ENCODE results near the gene AGO4.
A peak's percentile ranks its signal among the peaks of the same experiment; 100 is the strongest.
"Not testable (repeated sequence)": the region's sequence is repeated elsewhere in the genome, so short reads cannot be mapped to it uniquely, and the experiment has no call there.

AGO4 gene

DNA sequence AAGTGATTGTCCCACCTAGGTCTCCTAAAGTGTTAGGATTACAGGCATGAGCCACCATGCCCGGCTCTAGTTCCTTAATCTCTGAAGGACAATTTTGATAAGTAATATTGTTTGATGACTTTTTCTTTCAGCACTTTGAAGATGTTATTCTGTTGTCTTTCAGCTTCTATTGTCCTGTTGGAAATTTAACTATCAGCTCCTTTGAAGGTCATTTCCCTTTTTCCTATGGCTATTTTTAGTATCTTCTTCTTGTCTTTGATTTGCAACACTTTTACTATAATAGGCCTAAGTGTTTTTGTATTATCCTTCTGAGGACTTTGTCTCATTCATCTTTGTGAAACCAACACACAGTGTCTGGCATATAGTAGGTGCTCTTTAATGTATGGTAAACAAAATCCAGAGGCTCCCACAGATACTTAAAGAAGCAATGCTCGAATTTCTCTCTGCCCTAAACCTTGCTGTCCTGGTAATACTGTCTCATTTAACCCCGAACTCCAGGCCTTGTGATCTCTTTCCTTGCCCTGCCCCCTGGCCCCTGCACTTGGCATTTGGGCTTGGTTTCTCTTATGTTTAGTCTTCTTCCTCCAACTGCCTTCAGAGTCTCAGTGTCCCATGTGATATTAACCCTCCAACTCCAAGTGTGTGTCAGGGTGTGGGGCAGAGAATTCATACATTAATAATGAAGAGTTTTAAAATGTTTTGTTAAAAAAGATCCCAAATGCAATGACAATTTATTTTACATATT lies 56.2 kb downstream of the AGO4 start:
- DNase-seq (ENCODE audit: low spot score): no peak

DNA sequence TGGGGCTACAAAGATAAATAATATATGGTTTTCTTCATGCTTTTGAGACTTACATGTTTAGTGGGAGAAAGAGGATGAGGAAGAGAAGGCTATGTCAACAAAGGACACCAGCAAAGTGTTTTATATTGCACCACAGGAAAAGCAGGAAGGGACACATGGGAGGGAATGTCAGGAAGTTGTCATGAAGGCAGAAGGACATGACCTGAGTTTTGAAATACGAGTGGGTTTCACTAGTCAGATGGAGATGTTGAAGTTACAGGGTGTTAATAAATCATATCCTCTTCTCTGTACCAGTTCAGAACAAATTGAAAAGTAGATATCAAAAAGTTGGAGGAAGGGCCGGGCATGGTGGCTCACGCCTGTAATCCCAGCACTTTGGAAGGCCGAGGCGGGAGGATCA lies 57.0 kb downstream of the AGO4 start:
- DNase-seq (ENCODE audit: low spot score): no peak

DNA sequence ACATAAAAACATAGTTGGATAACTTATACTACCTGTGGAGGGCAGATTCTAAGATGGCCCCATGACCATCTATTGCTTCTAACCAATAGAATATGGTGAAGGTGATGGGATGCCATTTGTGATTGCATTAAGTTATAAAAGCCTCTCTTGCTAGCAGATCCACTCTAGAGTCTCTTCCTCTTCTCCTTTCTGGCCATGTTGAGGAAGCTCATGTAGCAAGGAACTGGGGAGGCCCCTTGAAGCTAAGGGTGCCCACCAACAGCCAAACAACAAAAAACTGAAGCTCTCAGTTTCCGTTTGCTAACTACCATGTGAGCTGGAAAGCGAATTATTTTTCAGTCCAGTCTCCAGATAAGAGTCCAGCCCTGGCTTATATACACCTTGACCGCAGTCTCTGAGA lies 59.2 kb downstream of the AGO4 start:
- no peak for DNase-seq (ENCODE audit: low spot score)

DNA sequence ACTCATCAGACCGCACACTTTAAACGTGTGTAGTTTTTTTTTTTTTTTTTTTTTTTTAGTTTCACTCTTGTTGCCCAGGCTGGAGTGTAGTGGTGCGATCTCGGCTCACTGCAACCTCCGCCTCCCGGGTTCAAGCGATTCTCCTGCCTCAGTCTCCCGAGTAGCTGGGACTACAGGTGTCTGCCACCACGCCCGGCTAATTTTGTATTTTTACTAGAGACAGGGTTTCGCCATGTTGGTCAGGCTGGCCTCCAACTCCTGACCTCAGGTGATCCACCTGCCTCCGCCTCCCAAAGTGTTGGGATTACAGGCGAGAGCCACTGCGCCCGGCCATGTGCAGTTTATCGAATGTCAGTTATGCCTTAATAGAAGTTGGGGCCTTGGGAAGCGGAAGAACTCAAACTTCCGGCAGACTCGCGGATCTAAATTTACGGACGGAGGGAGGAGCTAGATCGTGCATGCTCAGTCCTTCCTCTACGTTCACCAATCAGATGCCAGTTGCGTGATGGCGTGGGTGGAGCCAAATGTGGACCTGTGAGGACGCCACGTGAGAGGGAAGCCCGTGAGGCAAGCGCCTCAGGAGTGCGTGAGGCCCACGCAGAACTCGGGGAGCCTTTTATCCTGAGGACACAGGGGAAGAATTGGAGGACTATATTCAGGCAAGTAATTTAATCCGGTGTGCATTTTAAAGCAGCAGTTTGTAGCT lies 61.6 kb downstream of the AGO4 start:
- DNase-seq (ENCODE audit: low spot score): peak; percentile 57

DNA sequence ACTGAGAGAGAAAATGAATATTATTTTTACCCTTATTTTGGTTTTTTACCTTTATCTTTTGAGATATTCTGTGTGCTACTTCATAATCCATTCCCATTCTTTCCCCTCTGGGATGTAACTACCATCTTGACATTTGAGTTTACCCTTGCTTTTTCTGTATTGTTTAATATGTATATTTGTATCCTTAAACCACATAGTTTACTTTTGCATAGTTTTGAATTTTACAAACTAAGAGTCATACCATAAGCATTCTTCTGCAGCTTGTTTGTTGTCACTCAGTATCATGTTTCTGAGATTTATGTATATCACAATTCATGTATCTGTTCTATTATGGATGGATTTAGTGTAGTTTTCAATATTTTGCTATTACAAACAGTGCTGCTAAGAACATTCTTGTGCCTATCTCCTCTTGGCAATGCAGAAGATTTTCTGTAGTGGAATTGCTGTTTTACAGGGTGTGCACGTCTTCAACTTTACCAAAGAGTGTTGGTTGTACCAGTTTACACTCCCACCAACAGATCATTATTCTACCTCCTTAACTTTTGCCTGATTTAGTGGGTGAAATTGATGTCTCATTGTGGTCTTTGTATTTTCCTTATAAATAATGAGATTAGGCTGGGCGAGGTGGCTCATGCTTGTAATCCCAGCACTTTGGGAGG lies 63.0 kb downstream of the AGO4 start:
- DNase-seq (ENCODE audit: low spot score): no peak

DNA sequence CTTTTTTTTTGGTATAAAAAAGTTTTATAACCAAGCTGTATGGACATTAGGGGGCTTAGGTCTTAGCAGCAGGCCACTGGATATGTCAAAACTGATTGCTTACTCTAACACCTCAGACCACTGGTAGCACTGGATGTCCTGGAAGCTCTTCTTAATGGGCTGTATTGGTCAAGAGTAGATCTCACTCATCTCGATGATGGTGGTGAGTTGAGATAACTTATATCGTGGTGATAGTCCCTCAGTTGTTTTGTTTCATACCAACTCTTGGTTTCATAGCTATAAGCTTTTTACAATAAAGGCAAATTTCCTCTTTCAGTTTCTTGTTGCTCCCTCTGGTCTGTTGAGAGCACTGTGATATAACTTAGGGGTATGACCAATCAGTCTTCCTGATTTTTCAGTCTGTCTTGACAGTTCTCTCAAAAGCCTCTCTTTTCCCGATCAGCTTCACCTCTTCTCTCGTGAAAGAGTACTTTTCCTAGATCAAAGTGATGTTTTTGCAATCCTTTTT lies 65.5 kb downstream of the AGO4 start:
- no peak for DNase-seq (ENCODE audit: low spot score)

DNA sequence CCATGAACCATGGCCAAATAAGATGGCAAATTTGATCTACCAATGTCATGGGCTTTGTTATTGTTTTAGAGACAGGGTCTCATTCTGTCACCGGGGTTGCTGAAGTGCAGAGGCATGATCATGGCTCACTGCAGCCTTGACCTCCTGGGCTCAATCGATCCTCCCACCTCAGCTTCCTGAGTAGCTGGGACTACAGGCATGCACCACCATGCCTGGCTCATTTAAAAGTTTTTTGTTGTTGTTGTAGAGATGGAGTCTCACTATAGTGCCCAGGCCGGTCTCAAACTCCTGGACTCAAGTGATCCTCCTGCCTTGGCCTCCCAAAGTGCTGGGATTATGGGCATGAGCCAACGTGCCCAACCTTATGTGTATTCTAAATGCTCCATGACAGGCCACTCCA lies 66.3 kb downstream of the AGO4 start:
- not testable (repeated sequence) for DNase-seq (ENCODE audit: low spot score)

DNA sequence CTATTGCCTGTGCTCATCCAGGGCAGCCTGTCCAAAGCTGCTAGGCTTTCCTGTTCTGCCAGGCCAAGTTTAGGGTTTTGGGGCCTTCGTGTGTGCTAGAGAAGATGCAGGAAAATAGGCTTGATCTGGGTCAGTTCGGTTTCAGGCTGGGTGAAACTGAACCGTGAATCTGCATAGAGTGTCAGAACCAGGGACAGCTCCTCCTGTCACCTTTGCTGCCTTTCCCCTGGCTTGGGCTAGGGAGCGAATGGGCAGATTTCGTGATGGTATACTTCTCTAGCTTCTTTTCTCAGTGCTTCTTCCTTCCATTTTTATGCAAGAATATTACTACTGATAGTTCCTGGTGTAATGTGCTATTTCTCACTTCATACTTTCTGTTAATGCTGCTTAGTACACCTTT lies 69.2 kb downstream of the AGO4 start:
- DNase-seq (ENCODE audit: low spot score): peak; percentile 74

DNA sequence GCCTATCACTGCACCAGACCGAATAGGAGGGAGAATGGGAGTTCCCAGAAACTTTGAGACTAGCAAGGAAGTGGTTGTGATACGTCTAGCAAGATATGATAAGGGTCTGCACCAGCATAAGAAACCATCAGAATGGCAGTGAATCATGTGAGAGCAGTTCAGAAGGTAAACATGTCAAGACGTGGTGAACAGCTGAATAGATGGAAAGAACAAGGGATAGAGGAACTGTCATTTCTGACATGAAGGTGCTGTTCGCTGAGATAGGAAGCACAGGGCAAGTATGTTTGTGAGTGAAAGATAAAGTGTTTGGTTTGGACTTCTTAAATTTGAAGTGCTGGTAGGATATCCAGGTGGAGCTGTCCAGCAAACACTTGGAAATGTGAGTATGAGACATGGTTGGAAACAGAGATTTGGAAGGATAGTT lies 74.0 kb downstream of the AGO4 start:
- no peak for DNase-seq (ENCODE audit: low spot score)

DNA sequence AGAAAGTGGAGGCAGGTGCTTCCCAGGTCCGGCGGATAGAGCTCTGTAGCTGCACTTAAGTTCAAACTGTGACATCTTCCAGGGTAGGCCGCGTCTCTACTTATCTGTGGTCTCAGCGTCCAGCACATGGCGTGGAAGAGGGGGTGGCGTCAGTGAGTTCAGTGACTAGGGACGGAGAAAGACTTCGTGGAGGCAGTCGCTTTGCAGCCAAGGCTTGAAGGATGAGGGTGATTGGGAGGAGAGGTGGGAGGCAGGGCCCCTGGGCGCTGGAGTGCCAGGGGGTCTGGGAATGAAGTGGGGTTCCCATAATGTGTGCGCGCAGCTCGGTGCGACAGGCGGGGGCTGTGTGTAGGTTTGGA lies 74.7 kb downstream of the AGO4 start:
- no peak for DNase-seq (ENCODE audit: low spot score)

DNA sequence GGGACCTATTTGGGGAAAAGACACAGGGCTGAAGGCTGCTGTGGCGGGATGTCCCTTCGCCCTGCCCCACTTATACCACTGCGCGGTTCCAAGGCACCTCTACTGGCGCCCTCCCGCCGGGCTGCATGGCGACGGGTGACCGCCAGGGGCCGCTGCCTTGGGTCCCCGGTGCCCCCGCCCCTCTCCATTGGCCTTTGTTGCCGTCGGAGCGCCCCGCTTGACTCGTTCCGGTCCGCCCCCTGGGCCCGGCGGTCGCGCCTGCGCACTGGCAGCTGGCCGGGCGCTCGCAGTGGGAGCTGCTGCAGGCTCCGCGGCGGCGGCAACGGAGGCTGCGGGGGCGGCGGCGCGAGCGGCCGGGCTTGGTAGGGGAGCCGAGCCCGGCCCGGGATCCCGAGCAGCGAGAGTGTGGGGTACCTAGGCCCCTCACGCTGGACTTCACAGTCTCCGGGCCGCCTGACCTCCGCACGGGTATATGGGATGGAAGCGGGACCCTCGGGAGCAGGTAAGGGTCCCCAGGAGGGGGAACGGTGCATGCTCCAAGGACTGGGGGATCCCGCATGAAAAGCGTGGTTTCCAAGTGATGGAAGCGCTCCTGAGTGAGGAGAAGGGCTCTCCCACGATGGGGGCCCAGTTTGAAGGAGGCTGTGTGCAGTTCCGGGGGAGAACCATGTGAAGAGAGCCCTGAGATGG lies 75.3 kb downstream of the AGO4 start, which contains the start of gene AGO1:
TSS of gene AGO1 (plus strand) at position 265 of the 690 bp plus-strand sequence. CDS start at position 478, 213 bp downstream.
- DNase-seq (ENCODE audit: low spot score): peak; percentile 100

DNA sequence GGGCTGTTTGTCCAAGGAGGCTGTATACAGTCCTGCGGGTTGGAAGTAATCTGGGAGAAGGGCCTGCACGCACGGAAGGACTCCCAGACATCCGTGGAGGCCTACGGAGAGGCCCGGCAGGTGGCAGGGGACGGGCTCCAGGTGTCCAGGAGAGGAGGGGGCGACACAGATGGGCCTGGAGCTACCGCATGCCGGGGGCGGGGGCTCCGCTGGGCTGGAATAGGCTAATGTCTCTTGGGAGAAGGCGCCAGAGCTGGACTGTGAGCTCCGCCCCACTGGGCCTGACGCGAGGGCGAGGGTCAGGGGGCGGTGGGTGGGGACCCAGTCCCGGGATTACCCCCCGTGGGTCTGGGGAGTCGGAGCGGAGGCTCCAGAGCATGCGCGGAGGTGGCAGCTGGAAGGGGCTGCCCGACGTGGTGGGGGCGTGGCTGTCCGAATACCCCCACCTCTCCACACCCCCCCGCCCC lies 75.9 kb downstream of the AGO4 start:
- DNase-seq (ENCODE audit: low spot score): peak; percentile 89

DNA sequence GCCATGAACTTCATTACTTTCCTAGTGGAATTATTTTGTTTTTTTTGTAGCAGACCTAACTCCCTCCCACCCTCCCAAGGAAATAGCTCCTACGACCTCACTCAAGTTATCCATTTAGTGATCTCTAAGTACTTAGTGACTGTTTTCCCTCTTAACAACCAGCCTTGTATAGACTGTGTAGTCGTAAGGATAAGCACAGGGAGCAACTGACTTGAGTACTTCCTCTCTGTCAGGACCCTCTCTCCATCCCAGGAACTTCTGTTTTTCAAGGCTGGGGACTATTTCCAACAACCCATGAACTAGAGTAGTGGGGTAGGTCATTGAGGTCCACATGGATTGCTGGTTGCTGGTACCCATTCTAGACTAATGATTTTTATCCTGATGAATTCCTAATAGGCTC lies 77.1 kb downstream of the AGO4 start:
- DNase-seq (ENCODE audit: low spot score): no peak

DNA sequence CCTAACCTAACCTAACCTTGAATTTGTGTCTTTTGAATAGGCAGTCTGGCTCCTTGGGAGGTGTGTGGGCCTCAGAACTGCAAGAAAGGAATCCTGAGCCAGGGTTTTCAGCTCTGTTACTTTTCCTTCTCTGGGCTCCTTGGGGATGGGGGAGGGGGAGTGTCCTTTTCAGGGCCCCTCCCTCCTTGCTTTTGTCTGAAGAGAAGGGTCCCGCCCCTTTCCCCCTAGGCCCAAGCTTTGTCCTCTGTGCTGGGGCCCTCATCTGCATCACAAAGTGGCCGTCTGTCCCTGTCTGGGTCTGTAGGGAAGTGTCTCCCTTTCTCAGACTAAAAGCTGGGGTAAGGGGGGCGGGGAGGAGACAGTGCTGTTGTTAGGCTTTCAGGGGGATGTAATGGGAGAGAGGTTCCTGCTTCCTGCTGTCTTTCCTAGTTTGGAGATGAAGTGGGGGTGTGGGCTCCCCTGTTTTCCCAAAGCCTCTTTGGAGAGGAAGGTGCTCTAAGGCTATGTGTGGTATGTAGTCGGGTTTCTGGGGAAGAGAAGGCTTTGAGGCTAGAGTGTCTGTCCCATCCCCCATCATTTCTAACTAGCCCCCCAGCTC lies 78.2 kb downstream of the AGO4 start:
- peak; percentile 90 for DNase-seq (ENCODE audit: low spot score)

DNA sequence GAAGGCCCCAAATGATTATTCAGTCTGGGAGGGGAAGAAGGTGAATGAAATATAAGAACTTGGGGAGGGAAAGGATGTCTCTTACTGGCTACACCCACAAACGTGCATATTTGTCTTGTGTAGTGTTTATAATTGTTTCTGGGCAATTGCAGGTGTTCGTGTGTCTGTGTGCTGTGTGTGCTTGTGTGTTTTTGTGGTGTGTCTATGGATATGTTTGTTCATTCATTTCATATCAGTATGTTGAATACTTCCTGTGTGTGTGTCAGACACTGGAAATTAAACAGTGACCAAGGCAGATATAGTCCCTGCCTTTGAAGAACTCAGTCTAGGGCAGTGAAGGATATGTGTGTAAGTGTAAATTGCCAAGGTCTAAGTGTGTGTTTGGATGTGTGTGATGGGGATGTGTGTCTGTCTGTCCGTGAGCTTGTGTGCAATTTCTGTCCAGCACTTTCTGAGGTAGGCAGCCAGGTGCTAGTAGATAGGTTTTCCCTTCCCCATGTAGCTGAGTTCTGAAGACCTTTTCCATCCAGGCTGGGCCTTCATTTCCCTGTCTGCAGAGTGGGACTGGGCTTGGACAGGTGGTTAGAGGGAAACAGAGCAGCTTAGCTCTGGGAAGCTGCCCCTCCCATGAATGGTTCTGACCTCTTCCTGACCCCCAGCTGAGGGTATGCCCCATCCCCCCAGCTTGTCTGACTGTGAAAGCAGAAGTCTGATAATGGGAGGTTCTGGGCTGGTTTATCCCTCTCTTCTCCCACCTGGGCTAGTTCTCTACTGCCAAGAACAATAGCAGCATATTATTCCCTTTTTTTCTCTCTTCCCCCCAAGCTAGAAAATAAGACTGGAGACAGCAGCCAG lies 79.0 kb downstream of the AGO4 start:
- peak; percentile 70 for DNase-seq (ENCODE audit: low spot score)

DNA sequence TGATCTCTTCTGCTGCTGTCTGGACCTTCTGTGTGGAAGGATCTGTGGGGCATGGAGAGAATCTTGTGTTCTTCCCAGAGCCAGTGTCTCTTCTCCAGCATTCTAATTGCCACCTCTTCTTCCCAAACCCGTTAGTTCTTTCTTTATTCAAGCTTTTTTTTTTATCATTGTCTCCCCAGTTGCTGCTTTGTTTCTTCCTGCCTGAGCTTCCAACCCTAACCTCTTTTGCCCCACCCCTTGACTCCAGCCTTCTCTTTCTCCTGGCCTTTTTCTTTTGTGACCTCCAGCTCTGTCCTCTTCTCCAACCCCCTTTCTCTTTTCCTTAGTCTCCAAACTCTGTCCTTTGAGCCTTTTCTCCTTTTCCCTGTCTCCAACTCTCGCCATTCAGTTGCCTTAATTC lies 79.7 kb downstream of the AGO4 start:
- DNase-seq (ENCODE audit: low spot score): no peak

DNA sequence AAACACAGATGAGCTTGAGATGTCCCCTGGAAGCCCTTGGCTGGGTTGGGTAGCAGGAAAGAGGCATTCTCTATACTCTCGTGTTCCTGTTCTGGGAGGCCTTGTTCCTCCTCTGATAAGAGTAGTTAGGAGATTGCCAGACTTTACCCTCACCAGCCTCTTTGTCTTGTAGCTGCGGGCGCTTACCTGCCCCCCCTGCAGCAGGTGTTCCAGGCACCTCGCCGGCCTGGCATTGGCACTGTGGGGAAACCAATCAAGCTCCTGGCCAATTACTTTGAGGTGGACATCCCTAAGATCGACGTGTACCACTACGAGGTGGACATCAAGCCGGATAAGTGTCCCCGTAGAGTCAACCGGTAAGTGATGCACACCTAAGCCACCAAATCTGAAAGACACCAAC lies 80.4 kb downstream of the AGO4 start:
- no peak for DNase-seq (ENCODE audit: low spot score)

DNA sequence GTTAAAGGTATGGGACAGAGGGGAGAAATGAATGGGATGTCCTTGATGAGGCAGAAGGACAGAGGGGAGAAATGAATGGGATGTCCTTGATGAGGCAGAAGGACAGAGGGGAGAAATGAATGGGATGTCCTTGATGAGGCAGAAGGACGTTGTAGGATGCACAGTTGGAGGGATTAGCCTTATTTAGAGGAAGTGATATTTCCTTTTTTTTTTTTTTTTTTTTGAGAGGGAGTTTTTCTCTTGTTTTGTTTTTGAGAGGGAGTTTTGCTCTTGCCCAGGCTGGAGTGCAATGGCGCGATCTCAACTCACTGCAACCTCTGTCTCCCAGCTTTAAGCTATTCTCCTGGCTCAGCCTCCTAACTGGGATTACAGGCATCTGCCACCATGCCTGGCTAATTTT lies 81.2 kb downstream of the AGO4 start:
- not testable (repeated sequence) for DNase-seq (ENCODE audit: low spot score)

DNA sequence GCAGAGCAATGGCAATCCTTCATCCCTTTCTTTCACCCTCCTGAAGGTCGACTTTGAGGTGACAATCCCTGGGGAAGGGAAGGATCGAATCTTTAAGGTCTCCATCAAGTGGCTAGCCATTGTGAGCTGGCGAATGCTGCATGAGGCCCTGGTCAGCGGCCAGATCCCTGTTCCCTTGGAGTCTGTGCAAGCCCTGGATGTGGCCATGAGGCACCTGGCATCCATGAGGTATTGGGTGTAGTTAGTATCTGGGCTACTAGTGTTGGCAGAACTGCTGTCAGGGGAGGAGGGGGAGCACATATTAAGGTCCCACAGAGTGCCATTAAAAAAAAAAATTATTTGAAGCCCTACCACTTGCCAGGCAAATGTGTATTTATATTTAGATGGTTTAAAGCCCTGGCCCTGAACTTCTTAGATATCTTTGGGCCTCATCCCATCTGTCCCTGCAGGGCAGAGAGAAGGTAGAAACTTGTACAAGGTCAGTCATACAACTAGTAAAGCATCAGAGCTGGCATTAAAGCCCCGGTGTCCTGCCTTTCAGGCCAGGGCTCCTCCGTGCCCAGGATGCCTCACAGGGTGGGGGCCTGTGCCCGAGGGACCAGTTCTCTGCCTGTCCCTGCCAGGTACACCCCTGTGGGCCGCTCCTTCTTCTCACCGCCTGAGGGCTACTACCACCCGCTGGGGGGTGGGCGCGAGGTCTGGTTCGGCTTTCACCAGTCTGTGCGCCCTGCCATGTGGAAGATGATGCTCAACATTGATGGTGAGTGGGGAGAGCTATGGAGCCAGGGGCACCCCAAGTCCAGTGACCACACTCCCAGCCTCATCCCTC lies 85.4 kb downstream of the AGO4 start:
- DNase-seq (ENCODE audit: low spot score): no peak

DNA sequence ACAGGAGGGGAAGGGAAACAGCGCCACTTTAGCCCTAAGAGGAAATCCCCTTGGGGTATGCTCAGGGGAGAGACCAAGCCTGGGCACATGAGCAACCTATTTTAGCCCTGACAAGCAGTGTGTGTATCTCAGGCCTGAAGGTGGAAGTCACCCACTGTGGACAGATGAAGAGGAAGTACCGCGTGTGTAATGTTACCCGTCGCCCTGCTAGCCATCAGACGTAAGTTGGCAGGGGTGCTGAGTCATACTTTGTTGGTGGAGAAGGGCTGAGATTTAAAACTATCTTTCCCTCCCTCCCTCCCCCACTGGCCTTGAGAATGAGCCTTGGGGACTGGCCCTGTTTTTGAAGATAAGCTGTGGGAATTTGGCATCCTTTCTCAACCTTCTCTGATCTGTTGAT lies 86.4 kb downstream of the AGO4 start:
- no peak for DNase-seq (ENCODE audit: low spot score)

All from iPS-NIHi11 (cell line).